Cardiac muscle cell (in vitro differentiated cells and primary cell): ENCODE data around the gene SLC24A4. TPM values are rescaled to one million over a fixed set of nuclear protein-coding genes. Genes with fewer than 3 reads are reported as not detected.
"Not testable (repeated sequence)": the region's sequence is repeated elsewhere in the genome, so short reads cannot be mapped to it uniquely, and the experiment has no call there.

Source experiments
- DNase-seq, 2 donors: peaks; one replicate each; pipeline versions ENCODE4 v3.0.0 to v3.0.0-alpha.2; 2010 to 2017; ENCODE audit warnings: low read depth in 1 of 2, low spot score in 1 of 2
- H3K27ac ChIP-seq: fragments of 200-600 bp; sonication (generic); 2 replicates; pipeline ENCODE4 v1.5.1; 2016
- H3K27me3 ChIP-seq: fragments of 200-600 bp; sonication (generic); 2 replicates; pipeline ENCODE4 v1.6.0; 2016; ENCODE audit warnings: control low read depth
- H3K36me3 ChIP-seq: fragments of 200-600 bp; sonication (generic); 2 replicates; pipeline ENCODE4 v1.5.1; 2016; ENCODE audit warnings: control low read depth
- H3K4me1 ChIP-seq: fragments of 200-600 bp; sonication (generic); 2 replicates; pipeline ENCODE4 v1.8.1; 2017; ENCODE audit warnings: low read depth, mild to moderate bottlenecking, mixed run types
- H3K4me3 ChIP-seq: fragments of 200-600 bp; sonication (generic); 2 replicates; pipeline ENCODE4 v1.5.1; 2016; ENCODE audit warnings: mild to moderate bottlenecking
- H3K9me3 ChIP-seq: fragments of 200-600 bp; sonication (generic); 2 replicates; pipeline ENCODE4 v1.5.1; 2017; ENCODE audit warnings: low read depth, mild to moderate bottlenecking, control low read depth
- CTCF ChIP-seq: IDR thresholded peaks from 2 replicates; pipeline ENCODE4 v1.5.1; 2012; ENCODE audit warnings: low read depth, mild to moderate bottlenecking, low read length
- polyA plus RNA-seq: library from polyadenylated mRNA; unstranded; fragments of >200 nt; fragmentation: Nextera tagmentation; extraction: Ambion mirVana; gene quantifications from 2 replicates; pipeline ENCODE4 v1.2.1, GENCODE V29; 2016
- total RNA-seq: library from RNA; depleted of rRNA; stranded (reverse); fragments of >200 nt; gene quantifications from 2 replicates; pipeline ENCODE4 v1.2.3, GENCODE V29; 2016

The SLC24A4 gene
- total and polyA plus RNA-seq, 2 experiments from 2014 or later, result 0.07 to 0.09 TPM

DNA sequence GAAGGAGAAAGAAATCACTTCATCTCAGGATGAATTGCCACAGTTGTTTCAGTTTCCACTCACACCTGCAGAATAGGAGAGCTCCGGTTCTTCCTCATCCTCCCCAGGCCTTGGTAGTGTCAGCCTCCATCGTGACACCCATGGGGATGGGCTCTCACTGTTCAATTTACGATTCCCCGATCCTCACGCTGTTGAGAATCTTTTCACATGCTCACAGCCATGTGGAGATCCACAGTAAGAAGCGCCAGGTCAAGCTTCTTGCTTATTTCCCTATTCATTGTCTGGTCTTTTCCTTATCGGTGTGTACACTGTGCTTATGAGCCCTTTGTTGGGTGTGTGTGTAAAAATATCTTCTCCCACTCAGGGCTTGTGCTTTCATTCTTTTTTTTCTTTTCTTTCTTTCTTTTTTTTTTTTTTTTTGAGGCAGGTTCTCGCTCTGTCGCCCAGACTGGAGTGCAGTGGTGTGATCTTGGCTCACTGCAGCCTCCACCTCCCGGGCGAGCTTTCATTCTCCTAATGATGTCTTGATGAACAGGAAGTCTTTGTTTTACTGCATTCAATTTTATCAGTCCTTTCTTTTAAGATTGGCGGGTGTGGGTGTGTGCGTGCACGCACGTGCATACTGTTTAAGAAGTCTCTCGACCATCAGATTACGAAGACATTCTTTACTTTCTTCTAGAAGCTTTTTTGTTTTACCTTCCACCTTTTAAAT, 212.1 kb downstream of the SLC24A4 start:
- Histone ChIP-seq H3K27ac (no peak overlapping the region), H3K36me3 (no peaks in the 10 kb centered on the region), H3K9me3 (no peaks in the 10 kb centered on the region), H3K27me3 (no peaks in the 10 kb centered on the region), H3K4me3 (no peak overlapping the region), H3K4me1 (no peaks in the 10 kb centered on the region)
- no peak for TF ChIP-seq CTCF
- DNase-seq, result peak in 1 of 2 donors; percentile 26

DNA sequence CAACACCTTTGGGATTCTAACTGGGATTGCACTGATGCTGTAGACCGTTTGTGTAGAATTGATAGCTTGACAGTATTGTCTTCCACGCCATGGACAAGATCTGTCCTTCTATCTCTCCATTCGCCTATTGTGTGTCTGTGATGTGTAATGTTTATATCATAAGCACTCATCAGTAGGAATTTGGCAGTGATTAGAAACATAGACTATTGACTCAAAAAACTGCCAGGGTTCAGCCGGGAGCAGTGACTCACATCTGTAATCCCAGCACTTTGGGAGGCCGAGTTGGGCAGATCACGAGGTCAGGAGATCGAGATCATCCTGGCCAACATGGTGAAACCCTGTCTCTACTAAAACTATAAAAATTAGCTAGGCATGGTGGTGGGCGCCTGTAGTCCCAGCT, 213.3 kb downstream of the SLC24A4 start:
- peak in 1 of 2 donors; percentile 64 for DNase-seq
- H3K36me3 ChIP-seq, result not testable (repeated sequence)

GRCh38 chr14:92538412-92538985, 215.5 kb downstream of the SLC24A4 start:
- Histone ChIP-seq H3K9me3 (no peaks in the 10 kb centered on the region), H3K4me3 (no peak overlapping the region), H3K27ac (no peak overlapping the region), H3K36me3 (no peaks in the 10 kb centered on the region), H3K27me3 (no peaks in the 10 kb centered on the region), H3K4me1 (no peaks in the 10 kb centered on the region)
- no peak for TF ChIP-seq CTCF
- DNase-seq, result no peak

More for the DNA sequence above, 213.3 kb downstream of the SLC24A4 start:
- H3K4me3 ChIP-seq, H3K4me1 ChIP-seq, H3K27ac ChIP-seq, H3K27me3 ChIP-seq, H3K9me3 ChIP-seq: not testable (repeated sequence)

DNA sequence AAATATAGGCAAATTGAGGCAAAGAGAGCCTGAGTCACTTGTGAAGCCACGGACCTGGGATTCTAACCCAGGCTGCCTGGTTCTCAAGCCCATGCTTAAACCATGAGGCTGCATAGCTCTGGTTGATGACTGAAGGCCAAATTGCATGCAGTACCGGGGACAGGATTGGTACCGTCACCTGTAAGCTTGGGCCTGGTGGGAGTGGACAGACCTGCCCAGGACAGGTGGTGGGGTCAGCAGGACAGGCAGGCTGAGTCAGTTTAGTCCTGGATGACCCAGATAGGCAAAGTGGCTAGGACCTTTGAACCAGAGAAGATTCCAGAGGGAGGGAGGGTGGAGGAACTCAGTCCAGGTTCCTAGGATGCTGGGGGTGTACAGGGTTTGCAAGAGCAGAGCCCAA, 216.5 kb downstream of the SLC24A4 start:
- TF ChIP-seq CTCF, result no peak
- DNase-seq, result no peak
- no peaks in the 10 kb centered on the region for H3K4me1 ChIP-seq
- H3K4me3 ChIP-seq, result no peak overlapping the region
- no peak overlapping the region for H3K27ac ChIP-seq
- no peaks in the 10 kb centered on the region for H3K9me3 ChIP-seq
- H3K36me3 ChIP-seq, result no peaks in the 10 kb centered on the region
- H3K27me3 ChIP-seq, result no peaks in the 10 kb centered on the region

GRCh38 chr14:92539875-92540274, 216.9 kb downstream of the SLC24A4 start:
- no peak for TF ChIP-seq CTCF
- DNase-seq, result peak in 1 of 2 donors; percentile 77
- Histone ChIP-seq H3K4me1 (no peaks in the 10 kb centered on the region), H3K9me3 (no peaks in the 10 kb centered on the region), H3K4me3 (no peak overlapping the region), H3K27me3 (no peaks in the 10 kb centered on the region), H3K27ac (no peak overlapping the region), H3K36me3 (no peaks in the 10 kb centered on the region)

DNA sequence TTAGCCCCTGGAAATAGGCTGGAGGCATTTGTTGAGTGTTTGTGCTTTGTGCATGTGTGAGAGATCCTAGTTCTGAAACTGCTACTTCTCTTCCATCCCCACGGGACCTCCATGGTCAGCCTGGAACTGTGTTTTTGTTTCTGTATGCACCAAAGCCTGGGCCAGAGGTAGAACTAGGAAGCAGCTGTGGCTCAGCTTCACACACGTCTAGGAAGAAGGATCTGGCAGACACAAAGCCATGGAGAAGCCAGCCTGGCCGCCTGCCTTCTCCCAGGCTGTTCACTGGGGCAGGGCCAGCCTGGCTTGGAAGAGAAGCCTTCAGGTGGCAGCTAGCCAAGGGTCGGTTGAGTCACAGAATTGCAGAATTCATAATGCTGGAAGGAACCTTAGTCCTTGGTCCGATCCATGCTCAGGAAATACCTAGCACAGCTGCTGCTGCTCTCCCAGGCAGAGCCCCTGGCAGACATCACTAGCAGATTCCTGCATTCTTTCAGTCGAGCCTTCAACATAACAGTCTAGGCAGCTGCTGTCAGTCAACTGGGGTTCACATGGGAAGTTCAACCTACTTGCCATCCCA, 217.6 kb downstream of the SLC24A4 start:
- no peaks in the 10 kb centered on the region for H3K4me1 ChIP-seq
- H3K4me3 ChIP-seq, result no peak overlapping the region
- H3K36me3 ChIP-seq, result no peaks in the 10 kb centered on the region
- TF ChIP-seq CTCF, result no peak
- peak in 1 of 2 donors; percentile 100 for DNase-seq
- no peak overlapping the region for H3K27ac ChIP-seq
- H3K9me3 ChIP-seq, result no peaks in the 10 kb centered on the region
- H3K27me3 ChIP-seq, result no peaks in the 10 kb centered on the region
